ENCODE data around the gene SCP2.
"Not testable (repeated sequence)": the region's sequence is repeated elsewhere in the genome, so short reads cannot be mapped to it uniquely, and the experiment has no call there.

SCP2 gene

DNA sequence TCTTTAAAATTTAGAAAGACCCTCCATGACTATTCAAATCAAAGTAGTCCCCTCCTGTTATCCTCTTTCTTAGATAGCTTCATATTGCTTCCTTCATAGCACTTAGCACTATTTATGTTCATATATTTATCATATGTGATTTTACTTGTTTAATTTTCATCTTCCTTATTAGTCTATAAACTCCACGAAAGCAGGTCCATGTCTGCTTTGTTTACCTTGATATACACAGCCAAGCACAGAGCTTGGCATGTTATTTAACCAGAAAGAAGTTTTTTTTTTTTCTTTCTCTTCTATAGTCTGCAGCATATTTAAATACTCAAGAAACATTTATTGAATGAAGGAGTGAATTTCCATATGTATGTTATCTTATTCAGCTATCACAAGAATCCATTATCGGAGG lies 36.0 kb downstream of the SCP2 start:
- Histone ChIP-seq H3K9me3 (ENCODE audit: severe bottlenecking) (no peaks in the 10 kb centered on the region), H3K27ac (no peak overlapping the region), H3K27me3 (ENCODE audit: insufficient read depth, low read depth, severe bottlenecking) (no peaks in the 10 kb centered on the region), H3K36me3 (no peaks in the 10 kb centered on the region), H3K4me3 (ENCODE audit: low read depth, low read length) (no peak overlapping the region)
- TF ChIP-seq, protein P1, sequence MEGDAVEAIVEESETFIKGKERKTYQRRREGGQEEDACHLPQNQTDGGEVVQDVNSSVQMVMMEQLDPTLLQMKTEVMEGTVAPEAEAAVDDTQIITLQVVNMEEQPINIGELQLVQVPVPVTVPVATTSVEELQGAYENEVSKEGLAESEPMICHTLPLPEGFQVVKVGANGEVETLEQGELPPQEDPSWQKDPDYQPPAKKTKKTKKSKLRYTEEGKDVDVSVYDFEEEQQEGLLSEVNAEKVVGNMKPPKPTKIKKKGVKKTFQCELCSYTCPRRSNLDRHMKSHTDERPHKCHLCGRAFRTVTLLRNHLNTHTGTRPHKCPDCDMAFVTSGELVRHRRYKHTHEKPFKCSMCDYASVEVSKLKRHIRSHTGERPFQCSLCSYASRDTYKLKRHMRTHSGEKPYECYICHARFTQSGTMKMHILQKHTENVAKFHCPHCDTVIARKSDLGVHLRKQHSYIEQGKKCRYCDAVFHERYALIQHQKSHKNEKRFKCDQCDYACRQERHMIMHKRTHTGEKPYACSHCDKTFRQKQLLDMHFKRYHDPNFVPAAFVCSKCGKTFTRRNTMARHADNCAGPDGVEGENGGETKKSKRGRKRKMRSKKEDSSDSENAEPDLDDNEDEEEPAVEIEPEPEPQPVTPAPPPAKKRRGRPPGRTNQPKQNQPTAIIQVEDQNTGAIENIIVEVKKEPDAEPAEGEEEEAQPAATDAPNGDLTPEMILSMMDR (IDR thresholded peaks at IDR 0.05; ENCODE audit: low read depth, low read length), result no peak
- no peak for DNase-seq

DNA sequence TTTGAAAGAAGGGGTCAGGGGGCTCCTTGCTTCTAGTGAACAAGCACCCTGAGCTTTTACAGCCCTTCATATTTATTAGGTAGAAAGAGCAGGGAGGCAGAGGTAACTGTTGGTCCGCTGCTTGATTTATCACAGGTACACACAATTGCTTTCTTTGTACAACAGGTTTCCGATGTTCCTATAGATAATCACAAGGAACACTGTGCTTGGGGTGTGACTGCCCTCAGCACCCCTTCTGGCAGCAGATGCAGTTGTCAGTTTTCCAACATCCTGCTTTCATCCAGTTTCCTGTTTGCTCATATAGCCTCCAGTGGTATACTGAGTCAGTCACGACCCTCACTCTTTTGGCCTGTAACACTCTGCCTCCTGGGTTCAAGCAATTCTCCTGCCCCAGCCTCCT lies 40.6 kb downstream of the SCP2 start:
- TF ChIP-seq, protein P1 (IDR thresholded peaks at IDR 0.05; ENCODE audit: low read depth, low read length), result no peak
- Histone ChIP-seq H3K4me3 (ENCODE audit: low read depth, low read length) (no peak overlapping the region), H3K36me3 (no peaks in the 10 kb centered on the region), H3K27ac (no peak overlapping the region), H3K27me3 (ENCODE audit: insufficient read depth, low read depth, severe bottlenecking) (no peaks in the 10 kb centered on the region), H3K9me3 (ENCODE audit: severe bottlenecking) (no peaks in the 10 kb centered on the region)
- no peak for DNase-seq

DNA sequence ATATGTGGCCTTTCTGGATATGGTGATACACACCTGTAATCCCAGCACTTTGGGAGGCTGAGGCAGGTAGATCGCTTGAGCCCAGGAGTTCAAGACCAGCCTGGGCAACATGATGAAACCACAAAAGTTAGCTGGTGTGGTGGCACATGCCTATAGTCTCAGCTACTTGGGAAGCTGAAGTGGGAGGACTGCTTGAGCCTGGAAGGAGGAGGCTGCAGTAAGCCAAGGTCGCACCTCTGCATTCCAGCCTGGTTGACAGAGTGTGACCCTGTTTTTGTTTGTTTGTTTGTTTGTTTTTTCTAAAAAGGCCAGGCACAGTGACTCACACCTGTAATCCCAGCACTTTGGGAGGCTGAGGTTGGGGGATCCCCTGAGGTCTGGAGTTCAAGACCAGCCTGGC lies 42.2 kb downstream of the SCP2 start:
- not testable (repeated sequence) for H3K4me3 ChIP-seq (ENCODE audit: low read depth, low read length); H3K27ac ChIP-seq; H3K9me3 ChIP-seq (ENCODE audit: severe bottlenecking); H3K36me3 ChIP-seq; H3K27me3 ChIP-seq (ENCODE audit: insufficient read depth, low read depth, severe bottlenecking); DNase-seq

DNA sequence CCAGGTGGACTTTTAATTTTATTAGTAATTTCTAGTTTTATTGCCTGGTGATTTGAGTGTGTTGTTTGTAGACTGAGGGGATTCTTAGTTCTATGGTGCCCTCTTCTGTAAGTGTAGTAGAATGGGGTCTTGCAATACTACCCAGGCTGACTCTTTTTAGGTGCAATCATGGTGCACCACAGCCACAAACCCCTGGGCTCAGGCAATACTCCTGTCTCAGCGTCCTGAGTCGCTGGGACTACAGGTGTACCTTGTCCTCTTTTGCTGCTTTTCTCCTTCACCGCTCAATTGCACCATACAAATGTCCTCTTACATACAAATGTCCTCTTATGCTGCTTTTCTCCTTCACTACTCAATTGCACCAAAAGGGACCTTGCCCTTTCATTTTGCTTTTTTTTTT lies 43.1 kb downstream of the SCP2 start:
- no peaks in the 10 kb centered on the region for H3K27me3 ChIP-seq (ENCODE audit: insufficient read depth, low read depth, severe bottlenecking)
- no peak overlapping the region for H3K4me3 ChIP-seq (ENCODE audit: low read depth, low read length)
- peak; percentile 18 for DNase-seq
- no peaks in the 10 kb centered on the region for H3K36me3 ChIP-seq
- TF ChIP-seq, protein P1 (IDR thresholded peaks at IDR 0.05; ENCODE audit: low read depth, low read length), result peak; percentile 40; the same call in 1 of the 2 replicates
- no peak overlapping the region for H3K27ac ChIP-seq
- no peaks in the 10 kb centered on the region for H3K9me3 ChIP-seq (ENCODE audit: severe bottlenecking)

DNA sequence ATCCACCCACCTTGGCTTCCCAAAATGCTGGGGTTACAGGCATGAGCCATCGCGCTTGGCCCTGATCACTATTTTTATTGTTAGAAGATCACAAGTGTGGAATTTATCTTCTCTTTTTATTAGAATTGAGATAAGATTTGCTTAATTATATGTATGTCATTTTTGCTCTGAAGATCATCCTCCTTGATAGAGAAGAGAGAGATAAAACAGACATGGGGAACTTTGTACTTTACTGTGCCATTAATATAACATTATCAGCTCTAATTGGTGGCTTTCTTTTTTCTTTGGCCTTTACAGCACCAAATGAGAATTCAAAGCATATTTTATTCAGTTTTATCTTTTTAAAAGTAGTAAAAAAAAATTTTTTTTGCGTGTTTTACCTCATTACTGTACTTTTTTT lies 46.8 kb downstream of the SCP2 start:
- DNase-seq, result no peak
- Histone ChIP-seq H3K27me3 (ENCODE audit: insufficient read depth, low read depth, severe bottlenecking) (no peaks in the 10 kb centered on the region), H3K36me3 (no peaks in the 10 kb centered on the region), H3K9me3 (ENCODE audit: severe bottlenecking) (no peaks in the 10 kb centered on the region), H3K27ac (no peak overlapping the region), H3K4me3 (ENCODE audit: low read depth, low read length) (no peak overlapping the region)
- TF ChIP-seq, protein P1 (IDR thresholded peaks at IDR 0.05; ENCODE audit: low read depth, low read length), result no peak

DNA sequence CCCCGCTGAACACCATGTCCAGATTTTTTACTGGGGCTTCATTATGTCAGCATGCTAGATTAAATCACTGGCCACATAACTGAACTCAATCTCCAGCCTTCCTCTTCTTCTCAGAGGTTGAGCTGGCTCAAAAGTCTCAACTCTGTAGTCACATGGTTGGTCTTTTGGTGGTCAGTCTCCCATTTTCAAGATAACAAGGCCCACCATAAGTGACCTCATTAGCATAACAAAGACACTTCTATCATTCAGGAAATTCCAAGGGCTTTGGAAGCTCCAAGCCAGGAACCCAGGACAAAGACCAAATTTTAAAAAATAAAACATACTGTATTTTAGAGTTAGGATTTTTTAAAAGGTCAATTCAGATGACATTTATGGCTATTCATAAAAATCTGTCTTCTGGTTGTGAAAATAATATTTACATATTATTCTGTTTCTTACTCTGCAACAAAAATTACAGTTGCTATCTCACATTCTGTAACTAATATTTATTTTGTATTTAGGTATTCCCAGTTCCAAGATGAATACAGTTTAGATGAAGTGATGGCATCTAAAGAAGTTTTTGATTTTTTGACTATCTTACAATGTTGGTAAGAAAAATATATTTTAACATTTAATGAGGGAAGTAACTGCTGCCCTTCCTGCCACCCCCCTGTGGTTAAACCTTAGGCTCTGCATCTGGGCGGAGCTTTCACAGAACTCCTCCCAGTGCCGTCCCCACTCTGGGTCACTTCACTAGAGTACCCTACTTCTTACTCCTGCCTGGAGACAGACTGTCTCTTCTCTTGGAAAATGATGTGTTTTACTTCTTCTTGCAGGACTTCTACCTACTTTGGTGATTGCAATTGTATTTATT lies 49.3 kb downstream of the SCP2 start:
- no peak for DNase-seq
- H3K36me3 ChIP-seq, result no peaks in the 10 kb centered on the region
- TF ChIP-seq, protein P1 (IDR thresholded peaks at IDR 0.05; ENCODE audit: low read depth, low read length), result no peak

More for the DNA sequence above, 49.3 kb downstream of the SCP2 start:
- Histone ChIP-seq H3K27ac (no peak overlapping the region), H3K9me3 (ENCODE audit: severe bottlenecking) (no peaks in the 10 kb centered on the region), H3K4me3 (ENCODE audit: low read depth, low read length) (no peak overlapping the region), H3K27me3 (ENCODE audit: insufficient read depth, low read depth, severe bottlenecking) (no peaks in the 10 kb centered on the region)

Measured in WERI-Rb-1 (cell line).